Fibroblast of pulmonary artery (primary cell): ENCODE measurements around the gene GABPA.
A peak's percentile ranks its signal among the peaks of the same experiment; 100 is the strongest.

Experiments used
- DNase-seq: peaks from one replicate; pipeline ENCODE4 v3.0.0-alpha.2; 2010; ENCODE audit warnings: low read depth
- H3K4me3 ChIP-seq: replicated peaks from 2 replicates; pipeline ENCODE4 v1.5.1; 2011; ENCODE audit warnings: low read depth, mild to moderate bottlenecking, control low read depth, low read length, moderate library complexity
- CTCF ChIP-seq: IDR thresholded peaks from 2 replicates; pipeline ENCODE4 v1.5.1; 2011; ENCODE audit warnings: mild to moderate bottlenecking, control low read depth, low read length, inconsistent platforms; ENCODE audit errors: missing control alignments

The GABPA gene

GRCh38 chr21:25742900-25743299 is 8.1 kb downstream of the GABPA start:
- DNase-seq = no peak
- H3K4me3 ChIP-seq = no peak overlapping the region
- no peak for TF ChIP-seq CTCF

GRCh38 chr21:25744854-25745253 is 10.1 kb downstream of the GABPA start:
- no peak for TF ChIP-seq CTCF
- H3K4me3 ChIP-seq = no peak overlapping the region
- DNase-seq = no peak

GRCh38 chr21:25750085-25750484 is 15.3 kb downstream of the GABPA start:
- TF ChIP-seq CTCF = no peak
- no peak overlapping the region for H3K4me3 ChIP-seq
- DNase-seq = no peak

GRCh38 chr21:25752416-25752815 is 17.6 kb downstream of the GABPA start:
- H3K4me3 ChIP-seq = no peak overlapping the region
- DNase-seq = no peak
- no peak for TF ChIP-seq CTCF

- no peak overlapping the region for H3K4me3 ChIP-seq
- no peak for TF ChIP-seq CTCF
- no peak for DNase-seq
Measured at GRCh38 chr21:25756190-25756932, 21.6 kb downstream of the GABPA start.

- DNase-seq = no peak
- no peak overlapping the region for H3K4me3 ChIP-seq
- no peak for TF ChIP-seq CTCF
Measured at GRCh38 chr21:25757531-25757930, 22.8 kb downstream of the GABPA start.

- peak overlapping the region; percentile 35 for H3K4me3 ChIP-seq
- peak; percentile 68 for DNase-seq
- no peak for TF ChIP-seq CTCF
Measured at GRCh38 chr21:25759573-25759972, 24.8 kb downstream of the GABPA start.
